ENCODE data around the gene RAD54L.

- TF ChIP-seq CTCF (IDR thresholded peaks at IDR 0.05; ENCODE audit: insufficient read depth, low read length) (no peak), REST (IDR thresholded peaks at IDR 0.05; ENCODE audit: insufficient replicate concordance, low read depth) (no peak)
These were observed 33.5 kb downstream of the RAD54L start for GRCh38 chr1:46281021-46281420.
